ENCODE results near the gene FER.

GRCh38 chr5:108730617-108731340 lies 16.9 kb upstream of the FER start:
- TF ChIP-seq POLR2A (IDR thresholded peaks at IDR 0.05; ENCODE audit: control extremely low read depth in 1 of 2, low read depth in 2 of 2, low read length in 2 of 2) (no peak), EP300 (IDR thresholded peaks at IDR 0.05; ENCODE audit: borderline replicate concordance in 1 of 2, low read depth in 2 of 2, low read length in 2 of 2) (no peak), JUND (IDR thresholded peaks at IDR 0.05; ENCODE audit: low read length) (no peak), SRF (IDR thresholded peaks at IDR 0.05; ENCODE audit: low read depth, low read length) (no peak), CEBPB (IDR thresholded peaks at IDR 0.05; ENCODE audit: low read depth, low read length) (no peak), ZNF274 (IDR thresholded peaks at IDR 0.05; ENCODE audit: borderline replicate concordance, extremely low read depth, low read length) (no peak), YY1 (IDR thresholded peaks at IDR 0.05; ENCODE audit: low read depth, low read length) (no peak)
- TF ChIP-seq, protein P1, sequence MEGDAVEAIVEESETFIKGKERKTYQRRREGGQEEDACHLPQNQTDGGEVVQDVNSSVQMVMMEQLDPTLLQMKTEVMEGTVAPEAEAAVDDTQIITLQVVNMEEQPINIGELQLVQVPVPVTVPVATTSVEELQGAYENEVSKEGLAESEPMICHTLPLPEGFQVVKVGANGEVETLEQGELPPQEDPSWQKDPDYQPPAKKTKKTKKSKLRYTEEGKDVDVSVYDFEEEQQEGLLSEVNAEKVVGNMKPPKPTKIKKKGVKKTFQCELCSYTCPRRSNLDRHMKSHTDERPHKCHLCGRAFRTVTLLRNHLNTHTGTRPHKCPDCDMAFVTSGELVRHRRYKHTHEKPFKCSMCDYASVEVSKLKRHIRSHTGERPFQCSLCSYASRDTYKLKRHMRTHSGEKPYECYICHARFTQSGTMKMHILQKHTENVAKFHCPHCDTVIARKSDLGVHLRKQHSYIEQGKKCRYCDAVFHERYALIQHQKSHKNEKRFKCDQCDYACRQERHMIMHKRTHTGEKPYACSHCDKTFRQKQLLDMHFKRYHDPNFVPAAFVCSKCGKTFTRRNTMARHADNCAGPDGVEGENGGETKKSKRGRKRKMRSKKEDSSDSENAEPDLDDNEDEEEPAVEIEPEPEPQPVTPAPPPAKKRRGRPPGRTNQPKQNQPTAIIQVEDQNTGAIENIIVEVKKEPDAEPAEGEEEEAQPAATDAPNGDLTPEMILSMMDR (IDR thresholded peaks at IDR 0.05; ENCODE audit: control extremely low read depth in 1 of 3, insufficient read depth in 1 of 3, low read depth in 1 of 3, low read length in 3 of 3): no peak
